ENCODE measurements around the gene PEX5L.

Gene PEX5L

GRCh38 chr3:179828738-179829137 is 208.0 kb downstream of the PEX5L start:
- no peaks in the 10 kb centered on the region for H3K27me3 ChIP-seq (replicated peaks; ENCODE audit: insufficient read depth, low read length)
- DNase-seq = no peak
- no peaks in the 10 kb centered on the region for H3K79me2 ChIP-seq (ENCODE audit: low read length)
- no peak overlapping the region for H3K27ac ChIP-seq (ENCODE audit: low read length)
- no peak overlapping the region for H2AFZ ChIP-seq (ENCODE audit: low read length)
- no peaks in the 10 kb centered on the region for H3K9me3 ChIP-seq (replicated peaks; ENCODE audit: insufficient read depth, low read length)
- no peak overlapping the region for H3K4me3 ChIP-seq (ENCODE audit: low read length)
- TF ChIP-seq EZH2phosphoT487 (IDR thresholded peaks at IDR 0.05; ENCODE audit: low read length) (no peak), EZH2 (optimal IDR thresholded peaks at IDR 0.05; ENCODE audit: low read depth, low read length) (no peak), CTCF (IDR thresholded peaks at IDR 0.05; ENCODE audit: low read length) (no peak)
- no peaks in the 10 kb centered on the region for H3K9me2 ChIP-seq (replicated peaks; ENCODE audit: insufficient read depth, low read length)
- no peak overlapping the region for H3K9ac ChIP-seq (ENCODE audit: low read length)
- H3K4me1 ChIP-seq (ENCODE audit: low read length) = 0 out of 2 replicates have a peak, but pooled peaks cover 3% of the 10 kb centered on the region
- H3F3A ChIP-seq (ENCODE audit: insufficient read depth, low read length) = no peaks in the 10 kb centered on the region
- H4K20me1 ChIP-seq (ENCODE audit: insufficient read depth, low read length) = no peaks in the 10 kb centered on the region
- no peaks in the 10 kb centered on the region for H3K36me3 ChIP-seq (replicated peaks; ENCODE audit: insufficient read depth, low read length)
- H3K4me2 ChIP-seq (ENCODE audit: low read depth, low read length) = no peak overlapping the region

- H3F3A ChIP-seq (ENCODE audit: insufficient read depth, low read length) = no peaks in the 10 kb centered on the region
- no peak overlapping the region for H3K4me3 ChIP-seq (ENCODE audit: low read length)
- no peak overlapping the region for H3K27ac ChIP-seq (ENCODE audit: low read length)
- no peak overlapping the region for H3K4me2 ChIP-seq (ENCODE audit: low read depth, low read length)
- no peak for DNase-seq
- H3K9me2 ChIP-seq (replicated peaks; ENCODE audit: insufficient read depth, low read length) = no peaks in the 10 kb centered on the region
- no peaks in the 10 kb centered on the region for H3K36me3 ChIP-seq (replicated peaks; ENCODE audit: insufficient read depth, low read length)
- no peaks in the 10 kb centered on the region for H3K79me2 ChIP-seq (ENCODE audit: low read length)
- H3K27me3 ChIP-seq (replicated peaks; ENCODE audit: insufficient read depth, low read length) = no peaks in the 10 kb centered on the region
- H3K9ac ChIP-seq (ENCODE audit: low read length) = no peak overlapping the region
- H3K4me1 ChIP-seq (ENCODE audit: low read length) = 0 out of 2 replicates have a peak, but pooled peaks cover 3% of the 10 kb centered on the region
- no peaks in the 10 kb centered on the region for H4K20me1 ChIP-seq (ENCODE audit: insufficient read depth, low read length)
- TF ChIP-seq CTCF (IDR thresholded peaks at IDR 0.05; ENCODE audit: low read length) (no peak), EZH2 (optimal IDR thresholded peaks at IDR 0.05; ENCODE audit: low read depth, low read length) (no peak), EZH2phosphoT487 (IDR thresholded peaks at IDR 0.05; ENCODE audit: low read length) (no peak)
- no peak overlapping the region for H2AFZ ChIP-seq (ENCODE audit: low read length)
- H3K9me3 ChIP-seq (replicated peaks; ENCODE audit: insufficient read depth, low read length) = no peaks in the 10 kb centered on the region
Measured at GRCh38 chr3:179826247-179826637, 210.5 kb downstream of the PEX5L start.

- H2AFZ ChIP-seq (ENCODE audit: low read length) = no peak overlapping the region
- H3F3A ChIP-seq (ENCODE audit: insufficient read depth, low read length) = no peaks in the 10 kb centered on the region
- H3K36me3 ChIP-seq (replicated peaks; ENCODE audit: insufficient read depth, low read length) = no peaks in the 10 kb centered on the region
- TF ChIP-seq CTCF (IDR thresholded peaks at IDR 0.05; ENCODE audit: low read length) = no peak
- no peak for TF ChIP-seq EZH2 (optimal IDR thresholded peaks at IDR 0.05; ENCODE audit: low read depth, low read length)
- TF ChIP-seq EZH2phosphoT487 (IDR thresholded peaks at IDR 0.05; ENCODE audit: low read length) = no peak
- H3K9me2 ChIP-seq (replicated peaks; ENCODE audit: insufficient read depth, low read length) = no peaks in the 10 kb centered on the region
- no peaks in the 10 kb centered on the region for H4K20me1 ChIP-seq (ENCODE audit: insufficient read depth, low read length)
- no peak overlapping the region for H3K4me3 ChIP-seq (ENCODE audit: low read length)
- no peak overlapping the region for H3K4me2 ChIP-seq (ENCODE audit: low read depth, low read length)
- 0 out of 2 replicates have a peak, but pooled peaks cover 3% of the 10 kb centered on the region for H3K4me1 ChIP-seq (ENCODE audit: low read length)
- no peak for DNase-seq
- H3K9ac ChIP-seq (ENCODE audit: low read length) = no peak overlapping the region
- no peak overlapping the region for H3K27ac ChIP-seq (ENCODE audit: low read length)
- no peaks in the 10 kb centered on the region for H3K27me3 ChIP-seq (replicated peaks; ENCODE audit: insufficient read depth, low read length)
- H3K79me2 ChIP-seq (ENCODE audit: low read length) = no peaks in the 10 kb centered on the region
- no peaks in the 10 kb centered on the region for H3K9me3 ChIP-seq (replicated peaks; ENCODE audit: insufficient read depth, low read length)
Measured at GRCh38 chr3:179825527-179826246, 211.1 kb downstream of the PEX5L start.

Measured in MM.1S (cell line).